Measurements from ENCODE around the gene RBM14. TPM values are rescaled to one million over a fixed set of nuclear protein-coding genes. Genes with fewer than 3 reads are reported as not detected.

Gene RBM14
- total and polyA plus RNA-seq, 9 donors, result 28.9 to 89.6 (median 58.6) TPM

DNA sequence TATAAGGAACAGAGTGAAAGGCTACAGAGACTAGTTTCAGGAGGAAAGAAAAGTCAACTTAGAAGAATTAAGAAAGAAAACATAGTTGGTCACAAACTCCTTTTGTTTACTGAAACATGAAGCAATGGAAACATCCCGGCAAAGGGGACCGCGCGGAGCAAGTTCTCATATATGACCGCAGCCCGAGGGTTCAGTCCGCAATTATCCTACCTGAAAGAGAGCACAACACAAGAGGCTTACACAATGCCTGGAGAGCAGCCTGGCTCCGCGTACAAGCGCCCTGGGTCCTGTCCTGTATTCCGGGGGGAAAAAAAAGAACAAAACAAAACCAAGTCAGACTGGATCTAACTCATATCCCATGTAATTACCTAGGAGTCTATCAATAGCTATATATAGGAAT lies 48.9 kb downstream of the RBM14 start:
- no peak overlapping the region for H3K27ac ChIP-seq

DNA sequence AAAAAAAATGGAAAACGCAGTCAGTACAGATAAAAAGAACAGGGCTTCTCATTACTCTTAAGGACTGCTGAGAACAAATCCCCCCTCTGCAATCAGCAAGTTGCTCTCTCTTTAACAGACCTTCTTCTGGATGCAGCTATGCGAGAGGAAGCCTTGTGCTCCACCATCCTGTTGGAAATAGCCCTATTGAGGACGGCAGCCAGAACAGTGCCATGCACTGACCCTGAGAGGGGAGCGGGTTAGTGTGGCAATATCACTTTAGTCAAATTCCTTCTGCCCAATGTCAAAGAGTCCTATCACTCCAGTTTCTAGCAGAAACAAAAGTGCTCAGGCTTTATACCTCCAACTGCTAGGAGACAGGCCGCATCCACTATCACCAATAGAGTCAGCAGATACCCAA lies 54.4 kb downstream of the RBM14 start:
- Histone ChIP-seq H3K9me3 (no peaks in the 10 kb centered on the region), H3K27me3 (no peaks in the 10 kb centered on the region), H3K27ac (no peak overlapping the region), H3K4me1 (ENCODE audit: insufficient read depth) (peaks cover 11% of the 10 kb centered on the region), H3K4me3 (no peak overlapping the region), H3K36me3 (no peaks in the 10 kb centered on the region)
- intact Hi-C loops (cut with DNase I), result loop anchor here in 2 of 4 donors (10.0 kb wide), 2 partner anchors 76 to 196 kb away; partner anchors contain the start of genes CCDC87 (in 1 of the 2) and CCS (in 1 of the 2)
- WGBS, 3 donors, result 73 to 80% (median 75%) methylated on average over 5 of the region's 5 CpGs
- TF ChIP-seq EP300 (IDR thresholded peaks at IDR 0.05) (no peak), POLR2A (IDR thresholded peaks at IDR 0.05) (no peak)
- TF ChIP-seq, protein P1, sequence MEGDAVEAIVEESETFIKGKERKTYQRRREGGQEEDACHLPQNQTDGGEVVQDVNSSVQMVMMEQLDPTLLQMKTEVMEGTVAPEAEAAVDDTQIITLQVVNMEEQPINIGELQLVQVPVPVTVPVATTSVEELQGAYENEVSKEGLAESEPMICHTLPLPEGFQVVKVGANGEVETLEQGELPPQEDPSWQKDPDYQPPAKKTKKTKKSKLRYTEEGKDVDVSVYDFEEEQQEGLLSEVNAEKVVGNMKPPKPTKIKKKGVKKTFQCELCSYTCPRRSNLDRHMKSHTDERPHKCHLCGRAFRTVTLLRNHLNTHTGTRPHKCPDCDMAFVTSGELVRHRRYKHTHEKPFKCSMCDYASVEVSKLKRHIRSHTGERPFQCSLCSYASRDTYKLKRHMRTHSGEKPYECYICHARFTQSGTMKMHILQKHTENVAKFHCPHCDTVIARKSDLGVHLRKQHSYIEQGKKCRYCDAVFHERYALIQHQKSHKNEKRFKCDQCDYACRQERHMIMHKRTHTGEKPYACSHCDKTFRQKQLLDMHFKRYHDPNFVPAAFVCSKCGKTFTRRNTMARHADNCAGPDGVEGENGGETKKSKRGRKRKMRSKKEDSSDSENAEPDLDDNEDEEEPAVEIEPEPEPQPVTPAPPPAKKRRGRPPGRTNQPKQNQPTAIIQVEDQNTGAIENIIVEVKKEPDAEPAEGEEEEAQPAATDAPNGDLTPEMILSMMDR (IDR thresholded peaks at IDR 0.05), result no peak
- DNase-seq, result no peak

More for the DNA sequence above, 48.9 kb downstream of the RBM14 start:
- no peaks in the 10 kb centered on the region for H3K9me3 ChIP-seq
- H3K27me3 ChIP-seq, result no peaks in the 10 kb centered on the region
- TF ChIP-seq EP300 (IDR thresholded peaks at IDR 0.05) (no peak), POLR2A (IDR thresholded peaks at IDR 0.05) (no peak)
- TF ChIP-seq, protein P1 (IDR thresholded peaks at IDR 0.05), result no peak
- WGBS, 3 donors, result 90 to 93% (median 90%) methylated on average over 11 of the region's 11 CpGs
- H3K36me3 ChIP-seq, result no peaks in the 10 kb centered on the region
- H3K4me1 ChIP-seq (ENCODE audit: insufficient read depth), result no peaks in the 10 kb centered on the region
- H3K4me3 ChIP-seq, result no peak overlapping the region
- intact Hi-C loops (cut with DNase I), result no loop called here
- DNase-seq, result no peak

DNA sequence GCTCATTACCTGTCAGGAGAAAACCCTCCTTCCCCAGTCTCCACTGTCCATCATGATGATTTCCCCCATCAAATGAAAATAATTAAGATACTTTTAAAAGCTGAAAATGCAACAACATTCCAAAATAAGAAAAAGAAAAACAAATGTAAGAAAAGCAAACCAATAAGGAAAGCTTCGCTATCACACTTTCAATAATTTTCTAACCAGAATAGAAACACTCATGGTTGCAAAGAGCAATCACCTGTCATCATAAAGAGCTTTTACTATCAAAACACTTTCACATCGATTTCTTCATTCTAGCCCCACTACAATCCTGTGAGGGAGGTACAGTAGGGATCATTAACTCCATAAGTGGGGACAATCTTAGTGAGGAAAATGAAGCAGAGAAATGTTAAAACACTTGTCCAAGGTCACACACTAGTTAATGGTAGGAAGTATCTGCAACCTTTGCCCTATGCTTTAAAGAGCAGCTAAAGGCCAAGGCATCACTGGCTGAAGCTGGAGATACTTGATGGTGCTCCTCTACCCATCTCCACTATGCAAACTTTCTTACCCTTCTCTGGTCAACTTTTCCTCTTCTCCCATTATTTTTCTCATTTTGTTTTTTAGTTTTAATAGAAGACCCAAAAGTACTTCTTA lies 58.7 kb downstream of the RBM14 start:
- intact Hi-C loops (cut with DNase I), result loop anchor here in 3 of 4 donors (5.0 to 10.0 kb wide), 4 partner anchors 80 to 263 kb away; partner anchors contain the start of genes CCDC87 (in 1 of the 3) and CCS (in 1 of the 3)
- TF ChIP-seq, protein P1 (IDR thresholded peaks at IDR 0.05), result no peak
- TF ChIP-seq EP300 (IDR thresholded peaks at IDR 0.05) (no peak), POLR2A (IDR thresholded peaks at IDR 0.05) (no peak)
- no peak for DNase-seq
- Histone ChIP-seq H3K27me3 (no peaks in the 10 kb centered on the region), H3K4me1 (ENCODE audit: insufficient read depth) (peaks cover 16% of the 10 kb centered on the region), H3K36me3 (no peaks in the 10 kb centered on the region), H3K9me3 (no peaks in the 10 kb centered on the region), H3K4me3 (no peak overlapping the region), H3K27ac (no peak overlapping the region)
- WGBS, 3 donors, result 61 to 68% (median 67%) methylated on average over 2 of the region's 2 CpGs

DNA sequence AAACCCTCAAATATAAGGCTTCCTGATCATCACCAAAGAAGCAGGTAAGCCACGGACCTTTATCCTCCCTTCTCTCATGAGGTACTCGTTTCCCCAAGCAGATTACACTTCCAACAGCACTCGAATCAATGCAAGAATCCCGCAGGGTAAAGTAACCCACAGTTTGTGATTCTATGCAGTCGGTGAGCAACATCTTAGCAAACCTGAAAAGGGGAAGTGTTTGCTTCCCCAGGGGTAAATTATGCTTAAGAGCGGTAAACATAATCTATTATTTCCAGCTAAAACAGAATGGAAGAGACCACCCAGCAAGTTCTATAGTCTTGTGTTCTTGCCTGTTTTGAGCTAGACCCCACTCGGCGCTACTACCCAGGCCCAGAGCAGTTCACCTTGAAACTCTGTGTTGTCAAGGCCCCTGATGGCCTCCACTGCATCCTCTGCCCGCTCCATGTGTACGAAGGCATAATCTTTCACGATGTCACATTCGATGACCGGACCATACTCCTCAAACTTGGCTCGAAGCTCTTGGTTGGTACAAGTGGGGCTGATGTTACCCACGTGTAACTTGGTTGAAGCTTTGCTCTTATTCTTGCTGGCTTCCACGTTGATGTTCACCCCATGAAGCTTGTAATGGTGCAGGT lies 60.0 kb downstream of the RBM14 start:
- WGBS, 3 donors, result 57 to 64% (median 59%) methylated on average over 16 of the region's 16 CpGs
- Histone ChIP-seq H3K4me1 (ENCODE audit: insufficient read depth) (peaks cover 16% of the 10 kb centered on the region), H3K27ac (no peak overlapping the region), H3K36me3 (no peaks in the 10 kb centered on the region), H3K4me3 (peak overlapping the region; percentile 81), H3K9me3 (no peaks in the 10 kb centered on the region), H3K27me3 (no peaks in the 10 kb centered on the region)
- DNase-seq, result peak in 1 of 5 donors; percentile 17
- TF ChIP-seq POLR2A (IDR thresholded peaks at IDR 0.05) (no peak), EP300 (IDR thresholded peaks at IDR 0.05) (no peak)
- TF ChIP-seq, protein P1 (IDR thresholded peaks at IDR 0.05), result no peak
- intact Hi-C loops (cut with DNase I), result loop anchor here in 3 of 4 donors (5.0 to 10.0 kb wide), 4 partner anchors 82 to 264 kb away; partner anchors contain the start of genes CCDC87 (in 1 of the 3) and CCS (in 1 of the 3)

Small RNA genes within 50 kb of the gene (small RNA-seq; reads per million reads assigned to genes)
- not detected for gene RNU4-39P

Other genes with a start within 250 kb of the RBM14 start
- 1 to 10 TPM in 4 of 7 donors, under 1 TPM in 3; 0.48 to 3.1 (median 1.3) TPM for gene SLC29A2, start 244.9 kb upstream of the RBM14 start, total RNA-seq
- gene SLC29A2, start 244.9 kb upstream of the RBM14 start, polyA plus RNA-seq, result under 1 TPM; 0.70 to 0.71 TPM
- 1 to 10 TPM in 1 of 7 donors, under 1 TPM in 4, not detected in 2; 0.07 to 3.3 (median 0.36) TPM for gene NPAS4, start 195.6 kb upstream of the RBM14 start, total RNA-seq
- under 1 TPM; 0.11 to 0.25 TPM for gene NPAS4, start 195.6 kb upstream of the RBM14 start, polyA plus RNA-seq
- gene MRPL11, start 177.8 kb upstream of the RBM14 start, total RNA-seq, result 10 to 100 TPM; 30.9 to 53.5 (median 44.1) TPM
- gene MRPL11, start 177.8 kb upstream of the RBM14 start, polyA plus RNA-seq, result 10 to 100 TPM; 38.9 to 41.4 TPM
- gene PELI3, start 149.7 kb upstream of the RBM14 start, total RNA-seq, result 10 to 100 TPM; 13.9 to 29.6 (median 21.7) TPM
- gene PELI3, start 149.7 kb upstream of the RBM14 start, polyA plus RNA-seq, result 10 to 100 TPM in 1 of 2 donors, 1 to 10 TPM in 1; 7.6 to 18.5 TPM
- 10 to 100 TPM in 5 of 7 donors, 1 to 10 TPM in 2; 6.5 to 19.3 (median 13.1) TPM for gene DPP3, start 136.2 kb upstream of the RBM14 start, total RNA-seq
- gene DPP3, start 136.2 kb upstream of the RBM14 start, polyA plus RNA-seq, result 1 to 10 TPM; 8.2 TPM
- 10 to 100 TPM; 54.7 to 78.3 (median 69.1) TPM for gene BBS1, start 106.0 kb upstream of the RBM14 start, total RNA-seq
- gene BBS1, start 106.0 kb upstream of the RBM14 start, polyA plus RNA-seq, result 10 to 100 TPM; 33.8 to 41.6 TPM
- gene ZDHHC24, start 70.6 kb upstream of the RBM14 start, total RNA-seq, result 10 to 100 TPM in 2 of 7 donors, 1 to 10 TPM in 5; 5.1 to 14.5 (median 8.9) TPM
- 1 to 10 TPM; 6.3 to 9.1 TPM for gene ZDHHC24, start 70.6 kb upstream of the RBM14 start, polyA plus RNA-seq
- gene ACTN3, start 69.7 kb upstream of the RBM14 start, total RNA-seq, result under 1 TPM in 5 of 7 donors, not detected in 2; 0.11 to 0.28 (median 0.25) TPM
- under 1 TPM in 1 of 2 donors, not detected in 1; 0.22 TPM for gene ACTN3, start 69.7 kb upstream of the RBM14 start, polyA plus RNA-seq
- 100 to 1,000 TPM in 5 of 7 donors, 10 to 100 TPM in 2; 52.6 to 188 (median 106) TPM for gene CTSF, start 48.0 kb upstream of the RBM14 start, total RNA-seq
- gene CTSF, start 48.0 kb upstream of the RBM14 start, polyA plus RNA-seq, result 100 to 1,000 TPM; 177 to 222 TPM
- gene CCDC87, start 23.6 kb upstream of the RBM14 start, total RNA-seq, result under 1 TPM; 0.33 to 0.60 (median 0.46) TPM
- under 1 TPM; 0.13 to 0.20 TPM for gene CCDC87, start 23.6 kb upstream of the RBM14 start, polyA plus RNA-seq
- gene CCS, start 23.4 kb upstream of the RBM14 start, total RNA-seq, result 10 to 100 TPM; 27.7 to 53.1 (median 49.1) TPM
- gene CCS, start 23.4 kb upstream of the RBM14 start, polyA plus RNA-seq, result 10 to 100 TPM; 15.7 to 55.0 TPM
- gene RBM4, start 22.1 kb downstream of the RBM14 start, total RNA-seq, result 100 to 1,000 TPM in 5 of 7 donors, 10 to 100 TPM in 2; 64.0 to 142 (median 121) TPM
- 100 to 1,000 TPM; 117 to 177 TPM for gene RBM4, start 22.1 kb downstream of the RBM14 start, polyA plus RNA-seq
- gene RBM4B, start 61.3 kb downstream of the RBM14 start, total RNA-seq, result 10 to 100 TPM; 16.1 to 34.4 (median 27.6) TPM
- 10 to 100 TPM; 33.8 to 46.2 TPM for gene RBM4B, start 61.3 kb downstream of the RBM14 start, polyA plus RNA-seq
- 10 to 100 TPM in 3 of 7 donors, 1 to 10 TPM in 4; 1.5 to 26.9 (median 8.8) TPM for gene SPTBN2, start 112.6 kb downstream of the RBM14 start, total RNA-seq
- 1 to 10 TPM; 1.4 to 1.9 TPM for gene SPTBN2, start 112.6 kb downstream of the RBM14 start, polyA plus RNA-seq
- 10 to 100 TPM; 13.8 to 31.1 (median 18.2) TPM for gene RCE1, start 226.8 kb downstream of the RBM14 start, total RNA-seq
- gene RCE1, start 226.8 kb downstream of the RBM14 start, polyA plus RNA-seq, result 10 to 100 TPM in 1 of 2 donors, 1 to 10 TPM in 1; 7.0 to 14.6 TPM
- 10 to 100 TPM in 4 of 7 donors, 1 to 10 TPM in 3; 1.3 to 18.1 (median 10.6) TPM for gene LRFN4, start 240.4 kb downstream of the RBM14 start, total RNA-seq
- gene LRFN4, start 240.4 kb downstream of the RBM14 start, polyA plus RNA-seq, result 1 to 10 TPM in 1 of 2 donors, not detected in 1; 7.9 TPM